ENCODE data around the gene CELSR2.

GRCh38 chr1:109225711-109226445 is 23.5 kb upstream of the CELSR2 start:
- TF ChIP-seq POLR2A (IDR thresholded peaks at IDR 0.05) (no peak), CTCF (IDR thresholded peaks at IDR 0.05) (no peak), POLR2AphosphoS5 (IDR thresholded peaks at IDR 0.05) (no peak)

All from breast epithelium (tissue), 3 donors.